NAMALWA (cell line): ENCODE data around the gene CLEC2D.
"Not testable (repeated sequence)": the region's sequence is repeated elsewhere in the genome, so short reads cannot be mapped to it uniquely, and the experiment has no call there.

Experiments
- DNase-seq: peaks from one replicate; pipeline ENCODE4 v3.0.0-alpha.2; 2015; ENCODE audit warnings: low spot score

Gene CLEC2D

DNA sequence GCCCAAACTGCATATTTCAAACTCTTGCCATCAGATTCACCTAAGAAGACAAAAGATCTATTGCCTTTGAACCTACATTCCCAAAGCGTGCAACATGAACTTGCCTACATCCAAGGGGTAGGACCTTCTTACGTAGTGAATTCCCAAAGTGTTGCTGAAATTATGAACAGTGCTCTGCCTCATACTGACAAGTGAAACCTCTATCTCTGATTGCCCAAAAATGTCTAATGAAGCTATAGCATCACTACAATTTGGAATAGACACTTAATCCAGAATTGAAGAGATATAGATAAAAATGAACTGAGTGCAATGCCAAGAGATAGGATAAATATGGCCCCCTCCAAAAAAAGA is 31.1 kb downstream of the CLEC2D start:
- peak; percentile 20 for DNase-seq

GRCh38 chr12:9701380-9702154 is 32.1 kb downstream of the CLEC2D start:
- peak; percentile 43 for DNase-seq

GRCh38 chr12:9702255-9702654 is 32.7 kb downstream of the CLEC2D start:
- DNase-seq, result peak; percentile 43

GRCh38 chr12:9704561-9704960 is 35.0 kb downstream of the CLEC2D start:
- not testable (repeated sequence) for DNase-seq

DNA sequence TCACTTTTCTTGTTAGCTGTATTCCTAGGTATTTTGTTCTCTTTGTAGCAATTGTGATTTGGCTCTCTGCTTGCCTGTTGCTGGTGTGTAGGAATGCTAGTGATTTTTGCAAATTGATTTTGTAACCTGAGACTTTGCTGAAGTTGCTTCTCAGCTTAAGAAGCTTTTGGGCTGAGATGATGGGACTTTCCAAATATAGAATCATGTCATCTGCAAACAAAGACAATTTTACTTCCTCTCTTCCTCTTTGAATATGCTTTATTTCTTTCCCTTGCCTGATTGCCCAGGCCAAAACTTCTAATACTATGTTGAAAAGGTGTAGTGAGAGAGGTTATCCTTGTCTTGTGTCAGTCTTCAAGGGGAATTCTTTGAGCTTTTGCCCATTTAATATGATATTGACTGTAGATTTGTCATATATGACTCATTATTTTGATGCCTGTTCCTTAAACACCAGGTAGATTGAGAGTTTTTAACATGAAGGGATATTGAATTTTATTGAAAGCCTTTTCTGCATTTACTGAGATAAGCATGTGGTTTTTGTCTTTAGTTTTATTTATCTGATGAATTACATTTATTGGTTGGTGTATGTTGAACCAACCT is 36.7 kb downstream of the CLEC2D start:
- DNase-seq, result peak; percentile 37

GRCh38 chr12:9707356-9707755 is 37.8 kb downstream of the CLEC2D start:
- DNase-seq, result peak; percentile 54

GRCh38 chr12:9707864-9708808 is 38.6 kb downstream of the CLEC2D start:
- DNase-seq, result peak; percentile 89

- peak; percentile 20 for DNase-seq
These were observed 39.3 kb downstream of the CLEC2D start for GRCh38 chr12:9708853-9709252.

GRCh38 chr12:9710584-9711375 is 41.3 kb downstream of the CLEC2D start:
- peak; percentile 40 for DNase-seq

DNA sequence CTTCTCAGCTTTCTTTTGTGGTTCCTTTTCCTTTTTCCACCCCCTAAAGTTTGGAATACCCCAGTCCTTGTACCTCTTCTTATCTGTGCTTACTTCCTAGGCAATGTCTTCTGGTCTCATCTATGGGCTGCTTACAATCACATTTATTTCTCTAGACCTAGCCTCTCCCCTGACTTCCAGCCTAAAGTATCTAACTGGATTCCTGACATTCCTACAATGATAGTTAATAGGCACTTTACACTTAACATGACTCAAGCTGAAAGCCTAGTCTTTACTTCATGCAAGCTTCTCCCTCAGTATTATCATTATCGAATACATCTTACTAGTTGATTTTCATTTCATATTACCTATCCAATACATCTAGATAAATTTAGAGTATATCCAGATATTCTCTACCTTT is 42.2 kb downstream of the CLEC2D start:
- no peak for DNase-seq

- peak; percentile 78 for DNase-seq
These were observed 43.6 kb downstream of the CLEC2D start for GRCh38 chr12:9713032-9713558.

DNA sequence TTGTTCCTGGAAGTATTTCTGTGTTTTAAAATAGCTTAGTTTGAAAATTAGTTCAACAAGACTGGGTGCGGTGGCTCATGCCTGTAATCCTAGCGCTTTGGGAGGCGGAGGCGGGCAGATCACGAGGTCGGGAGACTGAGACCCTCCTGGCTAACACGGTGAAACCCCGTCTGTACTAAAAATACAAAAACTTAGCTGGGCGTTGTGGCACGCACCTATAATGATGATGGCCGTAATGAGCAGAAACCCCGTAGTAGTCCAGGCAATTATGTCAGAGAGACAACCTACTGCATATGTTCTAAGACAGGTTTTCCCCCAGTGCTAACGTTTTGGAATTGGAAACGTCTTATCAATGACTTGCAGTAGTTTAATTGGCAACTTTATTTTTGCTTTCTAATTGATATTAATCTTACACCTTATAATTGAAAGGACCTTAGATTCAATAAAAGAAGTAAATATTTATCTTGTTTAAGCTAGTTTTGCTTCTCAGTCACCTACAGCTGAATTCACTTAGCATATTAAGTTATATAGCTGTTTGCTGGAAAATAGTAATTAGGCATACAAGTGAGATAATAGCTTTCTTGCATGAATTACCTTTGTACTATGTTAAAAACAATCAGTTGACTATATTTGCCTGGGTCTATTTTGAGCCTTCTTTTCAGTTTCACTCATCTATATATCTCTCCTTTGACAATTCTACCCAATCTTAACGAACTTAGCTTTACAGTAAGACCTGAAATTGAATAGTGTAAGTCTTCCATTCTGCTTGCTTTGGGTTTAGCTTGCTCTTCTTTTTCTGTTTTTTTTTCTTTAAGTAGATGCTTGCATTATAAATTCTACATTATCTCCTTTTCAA is 47.8 kb downstream of the CLEC2D start:
- DNase-seq, result peak; percentile 37

DNA sequence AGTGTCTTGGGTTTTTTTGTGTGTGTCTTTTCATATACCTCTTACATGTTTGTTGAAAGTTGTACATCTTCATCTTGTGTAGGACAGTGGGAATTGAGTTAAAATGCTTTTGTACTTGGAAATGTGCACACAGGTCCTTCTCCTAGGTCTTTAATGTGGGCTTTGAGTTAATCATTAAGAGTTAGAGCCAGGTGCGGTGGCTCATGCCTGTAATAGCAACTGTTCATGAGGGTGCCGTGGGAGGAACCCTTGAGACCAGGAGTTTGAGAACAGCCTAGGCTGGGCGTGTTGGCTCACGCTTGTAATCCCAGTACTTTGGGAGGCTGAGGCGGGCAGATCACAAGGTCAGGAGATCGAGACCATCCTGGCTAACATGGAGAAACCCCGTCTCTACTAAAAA is 49.5 kb downstream of the CLEC2D start:
- peak; percentile 23 for DNase-seq

- DNase-seq, result no peak
These were observed 50.3 kb downstream of the CLEC2D start for GRCh38 chr12:9719790-9720189.

DNA sequence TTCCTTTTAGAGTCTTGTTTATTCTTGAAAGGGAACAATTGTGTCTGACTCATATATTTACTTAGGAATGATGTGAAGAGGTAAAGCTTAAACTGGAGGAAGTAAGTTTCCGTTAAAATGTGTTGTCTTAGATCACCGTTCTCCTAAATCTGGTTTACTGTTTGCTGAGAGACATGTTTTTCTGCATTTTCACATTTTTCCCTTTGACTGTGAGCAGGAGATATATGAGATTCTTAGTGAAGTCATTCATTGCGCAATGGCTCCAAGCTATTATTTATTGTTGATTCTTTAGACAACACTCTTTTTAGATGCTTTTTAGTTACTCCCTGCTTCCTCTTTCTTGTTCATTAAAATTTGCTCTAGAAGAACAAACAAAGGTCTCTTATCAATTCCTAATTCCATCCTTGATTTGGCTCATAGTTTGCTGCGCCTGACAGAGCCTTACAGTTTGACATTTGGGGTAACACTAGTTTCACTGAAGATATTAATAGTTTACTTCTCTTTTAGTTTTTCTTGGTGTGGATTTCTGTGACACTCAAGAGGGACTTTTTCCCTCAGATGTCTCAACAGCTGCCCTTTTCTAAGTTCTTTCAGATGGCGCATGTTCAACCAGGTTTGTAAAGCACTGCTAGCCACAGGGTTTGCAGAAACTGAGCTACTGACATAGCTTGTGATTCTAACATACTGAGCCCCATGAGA is 52.0 kb downstream of the CLEC2D start:
- DNase-seq, result peak; percentile 94

DNA sequence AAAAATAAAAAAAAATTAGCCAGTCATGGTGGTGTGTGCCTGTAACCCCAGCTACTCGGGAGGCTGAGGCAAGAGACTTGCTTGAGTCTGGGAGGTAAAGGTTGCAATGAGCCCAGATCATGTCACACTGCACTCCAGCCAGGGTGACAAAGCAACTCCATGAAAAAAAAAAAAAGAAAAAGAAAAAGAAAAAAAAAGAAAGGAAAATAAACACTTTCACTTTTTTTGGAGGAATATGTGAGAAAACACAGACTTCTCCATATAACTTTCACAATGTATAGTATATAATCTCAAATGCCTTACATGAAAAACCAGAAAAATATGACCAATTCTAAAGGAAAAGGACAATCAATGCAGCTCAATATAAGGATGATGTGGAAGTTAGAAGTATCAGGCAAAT is 54.5 kb downstream of the CLEC2D start:
- DNase-seq, result no peak

- no peak for DNase-seq
These were observed 55.8 kb downstream of the CLEC2D start for GRCh38 chr12:9725213-9725870.

- DNase-seq, result peak; percentile 52
These were observed 58.3 kb downstream of the CLEC2D start for GRCh38 chr12:9727813-9728212.

- peak; percentile 53 for DNase-seq
These were observed 59.6 kb downstream of the CLEC2D start for GRCh38 chr12:9729082-9729481.
